H1 (cell line): ENCODE results near the gene MUC13. TPM values are rescaled to one million over a fixed set of nuclear protein-coding genes. Genes with fewer than 3 reads are reported as not detected.

Experiments used
- CTCF ChIA-PET: fragments of 300-600 bp; sonication (Branson Sonifier 250); formaldehyde crosslinking; loops from one replicate; lab custom pipeline; 2021; ENCODE audit not compliant: partially characterized antibody; lab: Charles Lee
- POLR2A ChIA-PET: fragments of 300-600 bp; sonication (Branson Sonifier 250); formaldehyde crosslinking; loops from one replicate; lab custom pipeline; 2021; ENCODE audit warnings: inconsistent platforms; ENCODE audit not compliant: partially characterized antibody; lab: Charles Lee
- DNase-seq, 2 experiments: peaks; one replicate each; pipeline versions ENCODE4 v3.0.0 to v3.0.0-alpha.2; 2010 to 2022; ENCODE audit warnings: low spot score in 2 of 2, low read depth in 1 of 2, mixed read lengths in 1 of 2
- FAIRE-seq: peaks from 2 replicates; lab custom pipeline; 2011; peaks lifted over from hg19 to GRCh38; lab: Jason Lieb, UNC
- H2AFZ ChIP-seq: 2 replicates; pipeline ENCODE4 v1.8.1; 2012; ENCODE audit warnings: low read length, inconsistent platforms
- H2AK5ac ChIP-seq: 2 replicates; pipeline ENCODE4 v1.6.1; 2013; ENCODE audit warnings: low read depth, low read length
- H2BK120ac ChIP-seq: replicated peaks from 2 replicates; pipeline ENCODE3; 2013; ENCODE audit warnings: low read depth, low read length, inconsistent platforms
- H2BK12ac ChIP-seq: 2 replicates; pipeline ENCODE4 v1.6.1; 2013; ENCODE audit warnings: low read depth, low read length
- H2BK15ac ChIP-seq: 2 replicates; pipeline ENCODE4 v1.6.1; 2013; ENCODE audit warnings: low read length
- H2BK20ac ChIP-seq: 2 replicates; pipeline ENCODE4 v1.6.1; 2013; ENCODE audit warnings: low read length
- H2BK5ac ChIP-seq: 2 replicates; pipeline ENCODE4 v1.6.1; 2013; ENCODE audit warnings: low read depth, low read length
- H3K14ac ChIP-seq: 2 replicates; pipeline ENCODE4 v1.6.1; 2013; ENCODE audit warnings: inconsistent platforms; ENCODE audit not compliant: insufficient read length
- H3K18ac ChIP-seq: 2 replicates; pipeline ENCODE4 v1.6.1; 2013; ENCODE audit warnings: low read length; ENCODE audit errors: extremely low read depth
- H3K23ac ChIP-seq: 2 replicates; pipeline ENCODE4 v1.6.1; 2013; ENCODE audit warnings: inconsistent platforms; ENCODE audit not compliant: insufficient read length
- H3K23me2 ChIP-seq: 2 replicates; pipeline ENCODE4 v1.6.1; 2013; ENCODE audit warnings: low read depth, low read length
- H3K27ac ChIP-seq: 2 replicates; pipeline ENCODE4 v1.6.1; 2011; ENCODE audit warnings: low read depth, low read length, inconsistent platforms
- H3K27me3 ChIP-seq, 4 experiments: replicated peaks in 1 of 4; 1 replicate in 1 of 4; 2 replicates in 3 of 4; pipeline versions ENCODE4 v1.6.1 to v1.8.1; 2011 to 2013; ENCODE audit warnings: low read length in 3 of 4, mild to moderate bottlenecking in 3 of 4, inconsistent platforms in 2 of 4, mixed read lengths in 2 of 4, moderate library complexity in 1 of 4; ENCODE audit not compliant: control insufficient read depth in 3 of 4, insufficient read depth in 3 of 4; ENCODE audit errors: extremely low read depth in 1 of 4
- H3K36me3 ChIP-seq, 4 experiments: 2 replicates each; pipeline versions ENCODE4 v1.6.1 to v1.8.1; 2011 to 2013; ENCODE audit warnings: mild to moderate bottlenecking in 4 of 4, low read length in 3 of 4, moderate library complexity in 2 of 4, control low read depth in 1 of 4, inconsistent platforms in 1 of 4; ENCODE audit not compliant: insufficient read depth in 4 of 4, control insufficient read depth in 2 of 4
- H3K4ac ChIP-seq: replicated peaks from 2 replicates; pipeline ENCODE3; 2013; ENCODE audit warnings: low read length, low read depth, mixed read lengths, inconsistent platforms; ENCODE audit not compliant: insufficient read length
- H3K4me1 ChIP-seq, 4 experiments: replicated peaks in 1 of 4; 1 replicate in 1 of 4; 2 replicates in 3 of 4; pipeline versions ENCODE4 v1.6.1 to v1.8.1; 2011 to 2013; ENCODE audit warnings: low read length in 3 of 4, inconsistent platforms in 2 of 4, mixed read lengths in 1 of 4; ENCODE audit not compliant: insufficient read depth in 4 of 4, control insufficient read depth in 3 of 4
- H3K4me2 ChIP-seq, 2 experiments: 2 replicates each; pipeline versions ENCODE4 v1.6.1 to v1.8.1; 2011 to 2013; ENCODE audit warnings: low read depth in 2 of 2, low read length in 2 of 2, control low read depth in 1 of 2, inconsistent platforms in 1 of 2, mild to moderate bottlenecking in 1 of 2; ENCODE audit not compliant: insufficient read depth in 1 of 2
- H3K4me3 ChIP-seq, 4 experiments: fragments of 200-600, 300-600 bp in 1 of 4; sonication (generic), shearing (Covaris generic), sonication (Bioruptor Twin) in 1 of 4; 2 replicates each; pipeline versions ENCODE4 v1.5.1 to v1.8.1; 2011 to 2016; ENCODE audit warnings: low read length in 4 of 4, low read depth in 3 of 4, control low read depth in 2 of 4, inconsistent platforms in 2 of 4, mild to moderate bottlenecking in 2 of 4, mixed read lengths in 1 of 4, moderate library complexity in 1 of 4; ENCODE audit not compliant: insufficient read depth in 2 of 4; ENCODE audit errors: extremely low read depth in 1 of 4
- H3K56ac ChIP-seq: replicated peaks from 2 replicates; pipeline ENCODE3; 2013; ENCODE audit warnings: low read depth, mild to moderate bottlenecking, mixed read lengths, low read length, inconsistent platforms; ENCODE audit not compliant: insufficient read length
- H3K79me1 ChIP-seq: 2 replicates; pipeline ENCODE4 v1.6.1; 2013; ENCODE audit warnings: low read depth, low read length, control low read depth
- H3K79me2 ChIP-seq, 2 experiments: 2 replicates each; pipeline versions ENCODE4 v1.6.1 to v1.8.1; 2012 to 2013; ENCODE audit warnings: low read length in 2 of 2, mild to moderate bottlenecking in 2 of 2, inconsistent platforms in 1 of 2; ENCODE audit not compliant: insufficient read depth in 2 of 2, control insufficient read depth in 1 of 2
- H3K9ac ChIP-seq, 4 experiments: replicated peaks in 1 of 4; 1 replicate in 1 of 4; 2 replicates in 3 of 4; pipeline versions ENCODE4 v1.6.1 to v1.8.1; 2011 to 2013; ENCODE audit warnings: low read depth in 3 of 4, low read length in 3 of 4, control low read depth in 2 of 4, mild to moderate bottlenecking in 2 of 4, moderate library complexity in 2 of 4, inconsistent platforms in 1 of 4; ENCODE audit errors: extremely low read depth in 1 of 4
- H3K9me3 ChIP-seq, 2 experiments: 2 replicates each; pipeline versions ENCODE4 v1.6.1 to v1.8.1; 2012 to 2013; ENCODE audit warnings: mild to moderate bottlenecking in 2 of 2, moderate library complexity in 2 of 2, control low read depth in 1 of 2, inconsistent platforms in 1 of 2, low read depth in 1 of 2, low read length in 1 of 2, mixed read lengths in 1 of 2; ENCODE audit not compliant: insufficient read depth in 2 of 2
- H4K20me1 ChIP-seq, 2 experiments: replicated peaks in 1 of 2; 2 replicates each; pipeline versions ENCODE3 to v1.8.1; 2011 to 2013; ENCODE audit warnings: inconsistent platforms in 2 of 2, low read length in 2 of 2, mild to moderate bottlenecking in 1 of 2; ENCODE audit not compliant: insufficient read depth in 2 of 2, control insufficient read depth in 1 of 2
- H4K5ac ChIP-seq: 2 replicates; pipeline ENCODE4 v1.6.1; 2013; ENCODE audit warnings: low read length, low read depth, mixed read lengths, inconsistent platforms; ENCODE audit not compliant: insufficient read length
- H4K8ac ChIP-seq: 2 replicates; pipeline ENCODE4 v1.8.0; 2013; ENCODE audit warnings: mild to moderate bottlenecking, moderate library complexity, low read length, inconsistent platforms; ENCODE audit not compliant: insufficient read depth; ENCODE audit errors: extremely low read depth
- H4K91ac ChIP-seq: replicated peaks from 2 replicates; pipeline ENCODE3; 2013; ENCODE audit warnings: low read length, mixed read lengths, inconsistent platforms; ENCODE audit not compliant: insufficient read length
- POLR2AphosphoS5 ChIP-seq: IDR thresholded peaks from 2 replicates; pipeline ENCODE4 v1.6.1; 2011; ENCODE audit warnings: low read depth, low read length
- SUZ12 ChIP-seq: fragments of 200-600 bp; sonication (generic); IDR thresholded peaks from 2 replicates; pipeline ENCODE4 v1.6.1; 2012; ENCODE audit warnings: mild to moderate bottlenecking, inconsistent platforms, low read length, moderate library complexity, mixed read lengths
- WGBS, 2 experiments: shearing (Covaris generic) in 1 of 2; methylation state at CpG; one replicate each; pipeline versions ENCODE4 v1.1.6 to v1.1.7; 2013 to 2015; ENCODE audit warnings: low lambda C conversion rate in 2 of 2, mixed read lengths in 2 of 2, inconsistent platforms in 1 of 2, low coverage in 1 of 2, missing lambda C conversion rate in 1 of 2; ENCODE audit not compliant: insufficient replicate concordance in 2 of 2, insufficient coverage in 1 of 2, insufficient read length in 1 of 2; ENCODE audit errors: extremely low coverage in 1 of 2, missing lambda C conversion rate in 1 of 2; 5-methylcytosine and 5-hydroxymethylcytosine counted together
- polyA plus RNA-seq, 7 experiments: library from polyadenylated mRNA; depleted of rRNA in 3 of 7; stranded (reverse) in 5 of 7; unstranded in 2 of 7; fragments of >200 nt in 5 of 7; fragments of 200-250 nt in 2 of 7; gene quantifications; 1 replicate in 5 of 7; 2 replicates in 1 of 7; 4 replicates in 1 of 7; pipeline versions ENCODE4 v1.2.1 to v1.2.3, GENCODE V29; 2011 to 2013; ENCODE audit warnings: missing spikeins in 2 of 7, mixed read lengths in 2 of 7
- total RNA-seq: library from RNA; stranded (reverse); fragmentation: NEBNext Ultra II Directional; extraction: Animal tissue kit (Norgen Biotek cat#: 25700); gene quantifications from 2 replicates; pipeline ENCODE4 v1.2.1, GENCODE V29; 2021
- TF ChIP-seq, protein P1 (sequence below): IDR thresholded peaks from 2 replicates; pipeline ENCODE4 v1.6.1; 2011; ENCODE audit warnings: low read length, improper control_type of control experiment

Gene MUC13
- total and polyA plus RNA-seq, 2 of the 8 experiments (the other 6 are each of a cell fraction or from before 2014, with no cell fraction given): not detected

DNA sequence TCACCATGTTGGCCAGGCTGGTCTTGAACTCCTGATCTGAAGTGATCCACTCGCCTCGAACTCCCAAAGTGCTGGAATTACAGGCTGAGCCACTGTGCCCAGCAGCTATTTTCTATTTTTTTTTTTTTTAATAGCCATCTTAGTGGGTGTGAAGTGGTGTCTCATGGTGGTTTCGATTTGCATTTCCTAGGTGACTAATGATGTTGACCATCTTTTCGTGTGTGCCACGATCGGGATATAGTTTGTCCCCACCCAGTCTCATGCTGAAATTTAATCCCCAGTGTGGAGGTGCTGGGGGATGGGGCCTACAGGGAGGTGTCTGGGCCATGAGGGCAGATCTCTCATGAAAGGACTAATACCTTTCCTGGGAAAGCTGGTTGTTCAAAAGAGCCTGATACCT, 41.8 kb upstream of the MUC13 start:
- H3K79me1 ChIP-seq: no peaks in the 10 kb centered on the region
- H3K23ac ChIP-seq: no peak overlapping the region

More for the DNA sequence above, 41.8 kb upstream of the MUC13 start:
- Histone ChIP-seq H2BK5ac (no peak overlapping the region), H4K20me1 (no peaks in the 10 kb centered on the region), H3K56ac (no peak overlapping the region), H2BK12ac (no peak overlapping the region), H3K18ac (no peak overlapping the region), H3K4ac (no peak overlapping the region), H2AFZ (no peak overlapping the region), H3K27ac (no peak overlapping the region), H3K4me1 (no peaks in the 10 kb centered on the region), H4K8ac (no peak overlapping the region), H2BK20ac (no peak overlapping the region), H3K23me2 (no peaks in the 10 kb centered on the region), H2AK5ac (no peak overlapping the region), H3K9ac (no peak overlapping the region), H2BK120ac (no peak overlapping the region), H3K14ac (no peak overlapping the region), H3K9me3 (no peaks in the 10 kb centered on the region), H3K4me2 (no peak overlapping the region), H3K27me3 (no peaks in the 10 kb centered on the region), H3K4me3 (no peak overlapping the region), H3K36me3 (peaks cover 0 to 4% (median 0%) of the 10 kb centered on the region in 4 experiments; a peak in 3 of 8 replicates), H4K91ac (no peak overlapping the region), H4K5ac (no peak overlapping the region), H3K79me2 (no peaks in the 10 kb centered on the region), H2BK15ac (no peak overlapping the region)
- 97% methylated on average over 6 of the region's 6 CpGs; no CpG with 5 or more reads in 1 of the 2 experiments for WGBS, 2 experiments
- ChIA-PET CTCF (interaction anchor here (0.6 kb wide), 1 partner anchor 159 kb away, joined by 3 read pairs; no protein-coding TSS in a partner anchor), POLR2A (no interaction called here)
- no peak for FAIRE-seq
- no peak for DNase-seq
- no peak for TF ChIP-seq SUZ12
- TF ChIP-seq POLR2AphosphoS5: no peak
- TF ChIP-seq, protein P1, sequence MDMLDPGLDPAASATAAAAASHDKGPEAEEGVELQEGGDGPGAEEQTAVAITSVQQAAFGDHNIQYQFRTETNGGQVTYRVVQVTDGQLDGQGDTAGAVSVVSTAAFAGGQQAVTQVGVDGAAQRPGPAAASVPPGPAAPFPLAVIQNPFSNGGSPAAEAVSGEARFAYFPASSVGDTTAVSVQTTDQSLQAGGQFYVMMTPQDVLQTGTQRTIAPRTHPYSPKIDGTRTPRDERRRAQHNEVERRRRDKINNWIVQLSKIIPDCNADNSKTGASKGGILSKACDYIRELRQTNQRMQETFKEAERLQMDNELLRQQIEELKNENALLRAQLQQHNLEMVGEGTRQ: no peak
